Loucy (cell line): ENCODE data around the gene SH3PXD2B.

Experiments used
- H2AFZ ChIP-seq: fragments of 200-600 bp; sonication (generic); 2 replicates; pipeline ENCODE4 v1.6.0; 2016; ENCODE audit warnings: antibody characterized with exemption, mild to moderate bottlenecking, low read length, moderate library complexity
- H3F3A ChIP-seq: fragments of 200-600 bp; 2 replicates; pipeline ENCODE4 v1.6.0; 2016; ENCODE audit warnings: antibody characterized with exemption, low read depth, mild to moderate bottlenecking
- H3K27me3 ChIP-seq: fragments of 200-600 bp; sonication (generic); 2 replicates; pipeline ENCODE4 v1.6.1; 2014; ENCODE audit warnings: low read length, mild to moderate bottlenecking; ENCODE audit not compliant: insufficient read depth, poor library complexity, severe bottlenecking
- H3K36me3 ChIP-seq: fragments of 200-600 bp; sonication (generic); 2 replicates; pipeline ENCODE4 v1.6.1; 2016; ENCODE audit warnings: low read length; ENCODE audit not compliant: insufficient read depth
- H3K4me1 ChIP-seq: fragments of 200-600 bp; sonication (generic); 2 replicates; pipeline ENCODE4 v1.5.1; 2014; ENCODE audit warnings: low read length, mild to moderate bottlenecking; ENCODE audit not compliant: insufficient read depth, poor library complexity, severe bottlenecking
- H3K4me2 ChIP-seq: fragments of 200-600 bp; sonication (generic); 2 replicates; pipeline ENCODE4 v1.6.0; 2014; ENCODE audit warnings: antibody characterized with exemption, low read length, low read depth, mild to moderate bottlenecking; ENCODE audit not compliant: poor library complexity, severe bottlenecking
- H3K4me3 ChIP-seq: fragments of 200-600 bp; sonication (generic); 2 replicates; pipeline ENCODE4 v1.5.1; 2014; ENCODE audit warnings: low read length, mild to moderate bottlenecking, mixed read lengths; ENCODE audit not compliant: poor library complexity, severe bottlenecking
- H3K79me2 ChIP-seq: fragments of 200-600 bp; sonication (generic); 2 replicates; pipeline ENCODE4 v1.6.1; 2014; ENCODE audit warnings: low read length; ENCODE audit not compliant: insufficient read depth
- H3K9ac ChIP-seq: fragments of 200-600 bp; sonication (generic); 2 replicates; pipeline ENCODE4 v1.6.0; 2014; ENCODE audit warnings: mild to moderate bottlenecking, low read depth, low read length, moderate library complexity; ENCODE audit not compliant: poor library complexity, severe bottlenecking
- H3K9me2 ChIP-seq: fragments of 200-600 bp; sonication (generic); replicated peaks from 2 replicates; pipeline ENCODE4 v1.6.1; 2016; ENCODE audit warnings: low read depth, low read length, mixed read lengths
- H3K9me3 ChIP-seq: fragments of 200-600 bp; sonication (generic); 2 replicates; pipeline ENCODE4 v1.6.1; 2014; ENCODE audit warnings: mild to moderate bottlenecking, antibody characterized with exemption, low read length, low read depth; ENCODE audit not compliant: insufficient read depth
- H4K20me1 ChIP-seq: fragments of 200-600 bp; sonication (generic); 2 replicates; pipeline ENCODE4 v1.6.0; 2014; ENCODE audit warnings: antibody characterized with exemption, low read length, mild to moderate bottlenecking; ENCODE audit not compliant: insufficient read depth, poor library complexity, severe bottlenecking
- EZH2phosphoT487 ChIP-seq: fragments of 200-600 bp; IDR thresholded peaks from 2 replicates; pipeline ENCODE4 v1.6.1; 2018; ENCODE audit warnings: antibody characterized with exemption, mild to moderate bottlenecking, moderate library complexity, borderline replicate concordance
- TF ChIP-seq, protein P1 (sequence below): fragments of 200-600 bp; sonication (generic); conservative IDR thresholded peaks from 2 replicates; pipeline ENCODE4 v1.5.1; 2014; ENCODE audit warnings: mild to moderate bottlenecking, antibody characterized with exemption, low read length

The SH3PXD2B gene

DNA sequence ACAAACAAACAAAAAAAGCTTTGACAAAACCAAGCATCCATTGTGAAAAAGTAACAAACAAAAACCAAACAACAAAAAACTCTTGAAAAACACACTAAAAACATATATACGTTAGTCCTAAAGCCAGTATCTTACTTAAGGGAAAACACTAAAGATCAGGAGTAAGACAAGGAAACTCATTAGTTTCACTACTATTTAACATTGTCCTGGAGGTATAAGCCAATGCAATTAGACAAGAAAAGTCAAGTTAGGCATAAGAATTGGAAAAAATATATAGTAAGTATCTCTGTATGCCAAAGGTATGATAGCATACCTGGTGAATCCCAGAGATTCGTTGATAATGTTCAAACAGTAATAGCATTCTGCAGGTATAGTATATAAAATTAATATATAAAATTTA, 148.9 kb downstream of the SH3PXD2B start:
- no peak overlapping the region for H2AFZ ChIP-seq
- H3K4me1 ChIP-seq = no peaks in the 10 kb centered on the region
- no peak for TF ChIP-seq EZH2phosphoT487
- TF ChIP-seq, protein P1, sequence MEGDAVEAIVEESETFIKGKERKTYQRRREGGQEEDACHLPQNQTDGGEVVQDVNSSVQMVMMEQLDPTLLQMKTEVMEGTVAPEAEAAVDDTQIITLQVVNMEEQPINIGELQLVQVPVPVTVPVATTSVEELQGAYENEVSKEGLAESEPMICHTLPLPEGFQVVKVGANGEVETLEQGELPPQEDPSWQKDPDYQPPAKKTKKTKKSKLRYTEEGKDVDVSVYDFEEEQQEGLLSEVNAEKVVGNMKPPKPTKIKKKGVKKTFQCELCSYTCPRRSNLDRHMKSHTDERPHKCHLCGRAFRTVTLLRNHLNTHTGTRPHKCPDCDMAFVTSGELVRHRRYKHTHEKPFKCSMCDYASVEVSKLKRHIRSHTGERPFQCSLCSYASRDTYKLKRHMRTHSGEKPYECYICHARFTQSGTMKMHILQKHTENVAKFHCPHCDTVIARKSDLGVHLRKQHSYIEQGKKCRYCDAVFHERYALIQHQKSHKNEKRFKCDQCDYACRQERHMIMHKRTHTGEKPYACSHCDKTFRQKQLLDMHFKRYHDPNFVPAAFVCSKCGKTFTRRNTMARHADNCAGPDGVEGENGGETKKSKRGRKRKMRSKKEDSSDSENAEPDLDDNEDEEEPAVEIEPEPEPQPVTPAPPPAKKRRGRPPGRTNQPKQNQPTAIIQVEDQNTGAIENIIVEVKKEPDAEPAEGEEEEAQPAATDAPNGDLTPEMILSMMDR = no peak
- H3K9me2 ChIP-seq = no peaks in the 10 kb centered on the region
- H3K79me2 ChIP-seq = no peaks in the 10 kb centered on the region
- H3K4me2 ChIP-seq = no peak overlapping the region
- no peaks in the 10 kb centered on the region for H3K36me3 ChIP-seq
- no peaks in the 10 kb centered on the region for H3K27me3 ChIP-seq
- no peak overlapping the region for H3K9ac ChIP-seq
- H3F3A ChIP-seq = no peaks in the 10 kb centered on the region
- H3K9me3 ChIP-seq = no peaks in the 10 kb centered on the region; the same call in 1 of the 2 replicates
- no peaks in the 10 kb centered on the region for H4K20me1 ChIP-seq
- no peak overlapping the region for H3K4me3 ChIP-seq

DNA sequence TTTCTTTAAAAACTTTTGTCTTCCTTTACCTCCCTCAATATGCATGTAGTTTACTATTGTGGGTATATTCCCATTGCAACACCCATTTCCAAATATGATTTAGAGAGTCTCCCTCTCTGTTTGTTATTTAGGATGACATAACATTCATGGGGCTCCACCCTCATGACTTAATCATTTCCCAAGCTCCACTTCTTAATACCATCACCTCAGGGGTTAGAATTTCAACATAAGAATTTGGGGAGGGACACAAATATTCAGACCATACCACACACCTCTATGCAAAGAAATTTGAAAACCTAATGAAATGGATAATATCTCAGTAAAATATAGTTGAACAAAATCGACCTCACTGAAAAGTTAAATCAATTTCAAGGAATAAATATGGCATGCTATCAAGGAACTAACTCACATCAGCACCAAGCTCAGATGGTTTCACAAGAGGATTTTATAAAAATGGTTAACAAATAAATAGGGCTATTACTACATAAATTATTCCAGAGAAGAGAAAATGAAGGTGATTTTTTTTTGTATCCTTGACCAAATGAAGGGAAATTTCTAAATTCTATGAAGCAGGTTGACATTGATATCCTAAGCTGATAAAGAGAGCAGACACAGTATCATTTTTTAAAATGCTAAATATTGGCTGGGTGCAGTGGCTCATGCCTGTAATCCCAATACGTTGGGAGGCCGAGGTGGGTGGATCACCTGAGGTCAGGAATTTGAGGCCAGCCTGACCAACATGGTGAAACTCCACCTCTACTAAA, 150.6 kb downstream of the SH3PXD2B start:
- Histone ChIP-seq H3K9ac (no peak overlapping the region), H3K9me2 (no peaks in the 10 kb centered on the region), H3K27me3 (no peaks in the 10 kb centered on the region), H2AFZ (no peak overlapping the region), H3K36me3 (no peaks in the 10 kb centered on the region), H3K79me2 (no peaks in the 10 kb centered on the region), H3K4me3 (no peak overlapping the region), H3F3A (no peaks in the 10 kb centered on the region), H3K4me2 (no peak overlapping the region), H3K4me1 (no peaks in the 10 kb centered on the region), H4K20me1 (no peaks in the 10 kb centered on the region), H3K9me3 (no peaks in the 10 kb centered on the region; the same call in 1 of the 2 replicates)
- TF ChIP-seq, protein P1 = no peak
- TF ChIP-seq EZH2phosphoT487 = no peak

DNA sequence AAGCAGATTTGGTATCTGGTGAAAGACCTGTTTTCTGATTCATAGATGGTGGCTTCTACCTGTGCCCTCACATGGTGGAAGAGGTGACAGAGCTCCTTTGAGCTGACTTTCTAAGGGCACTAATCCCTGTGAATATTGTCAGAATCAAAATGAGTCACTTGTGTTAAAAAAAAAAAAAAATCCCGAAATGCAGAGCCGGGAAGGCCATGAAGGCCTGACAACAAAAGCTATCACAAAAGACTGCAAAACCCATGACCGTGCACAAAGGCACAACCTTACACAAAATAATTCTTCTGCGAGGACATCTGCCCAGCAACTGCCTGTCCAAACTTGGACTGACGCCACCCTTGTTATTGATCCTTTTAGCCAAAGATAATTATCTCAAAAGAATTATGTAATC, 151.2 kb downstream of the SH3PXD2B start:
- Histone ChIP-seq H3K4me3 (no peak overlapping the region), H3K79me2 (no peaks in the 10 kb centered on the region), H3K9me2 (no peaks in the 10 kb centered on the region), H3F3A (no peaks in the 10 kb centered on the region), H3K36me3 (no peaks in the 10 kb centered on the region), H3K27me3 (no peaks in the 10 kb centered on the region), H3K9me3 (no peaks in the 10 kb centered on the region; the same call in 1 of the 2 replicates), H3K9ac (no peak overlapping the region), H2AFZ (no peak overlapping the region), H3K4me1 (no peaks in the 10 kb centered on the region), H3K4me2 (no peak overlapping the region), H4K20me1 (no peaks in the 10 kb centered on the region)
- TF ChIP-seq, protein P1 = no peak
- TF ChIP-seq EZH2phosphoT487 = no peak
